Neural progenitor cell (in vitro differentiated cells): ENCODE results near the gene AHRR. TPM values are rescaled to one million over a fixed set of nuclear protein-coding genes. Genes with fewer than 3 reads are reported as not detected.
A peak's percentile ranks its signal among the peaks of the same experiment; 100 is the strongest.

Source experiments
- DNase-seq: peaks from one replicate; pipeline ENCODE4 v3.0.0-alpha.2; 2016; ENCODE audit warnings: low spot score
- H2AFZ ChIP-seq: fragments of 200-600 bp; sonication (generic); replicated peaks from 2 replicates; pipeline ENCODE4 v1.6.1; 2016; ENCODE audit warnings: antibody characterized with exemption
- H3F3A ChIP-seq: fragments of 200-600 bp; sonication (generic); 2 replicates; pipeline ENCODE4 v1.6.1; 2016; ENCODE audit warnings: antibody characterized with exemption, low read depth
- H3K27ac ChIP-seq: fragments of 200-600 bp; sonication (generic); 2 replicates; pipeline ENCODE4 v1.5.1; 2016; ENCODE audit warnings: mild to moderate bottlenecking
- H3K27me3 ChIP-seq: fragments of 200-600 bp; sonication (generic); 2 replicates; pipeline ENCODE4 v1.6.1; 2016; ENCODE audit warnings: mild to moderate bottlenecking, moderate library complexity
- H3K36me3 ChIP-seq: fragments of 200-600 bp; sonication (generic); 2 replicates; pipeline ENCODE4 v1.5.1; 2016
- H3K4me1 ChIP-seq: fragments of 200-600 bp; sonication (generic); 2 replicates; pipeline ENCODE4 v1.6.1; 2016; ENCODE audit warnings: mixed run types
- H3K4me2 ChIP-seq: fragments of 200-600 bp; sonication (generic); 2 replicates; pipeline ENCODE4 v1.6.1; 2016
- H3K4me3 ChIP-seq: fragments of 200-600 bp; sonication (generic); 2 replicates; pipeline ENCODE4 v1.5.1; 2016
- H3K79me2 ChIP-seq: fragments of 200-600 bp; sonication (generic); 2 replicates; pipeline ENCODE4 v1.6.1; 2016; ENCODE audit warnings: low read depth
- H3K9ac ChIP-seq: fragments of 200-600 bp; sonication (generic); 2 replicates; pipeline ENCODE4 v1.6.1; 2016
- H3K9me3 ChIP-seq: fragments of 200-600 bp; sonication (generic); 2 replicates; pipeline ENCODE4 v1.5.1; 2016; ENCODE audit warnings: low read depth
- H4K20me1 ChIP-seq: fragments of 200-600 bp; sonication (generic); 2 replicates; pipeline ENCODE4 v1.6.1; 2016; ENCODE audit warnings: low read depth
- H3K27ac Mint-ChIP-seq: 3 replicates; pipeline ENCODE4 v1.8.0; 2021; ENCODE audit warnings: mixed read lengths
- H3K27me3 Mint-ChIP-seq: 2 replicates; pipeline ENCODE4 v1.8.0; 2022; ENCODE audit warnings: low read depth, mild to moderate bottlenecking, inconsistent platforms, moderate library complexity, mixed read lengths; ENCODE audit not compliant: insufficient read depth
- H3K36me3 Mint-ChIP-seq: 3 replicates; pipeline ENCODE4 v1.8.0; 2021; ENCODE audit warnings: mixed read lengths
- H3K4me1 Mint-ChIP-seq: 3 replicates; pipeline ENCODE4 v1.8.0; 2021; ENCODE audit warnings: mixed read lengths
- H3K4me3 Mint-ChIP-seq: 3 replicates; pipeline ENCODE4 v1.8.0; 2021; ENCODE audit warnings: mild to moderate bottlenecking, moderate library complexity, mixed read lengths
- H3K9me3 Mint-ChIP-seq: 3 replicates; pipeline ENCODE4 v1.8.0; 2020; ENCODE audit warnings: mixed read lengths
- CTCF ChIP-seq: fragments of 200-600 bp; sonication (generic); IDR thresholded peaks from 2 replicates; pipeline ENCODE4 v1.5.1; 2017; ENCODE audit warnings: antibody characterized with exemption, mild to moderate bottlenecking
- EZH2 ChIP-seq: fragments of 200-600 bp; sonication (generic); IDR thresholded peaks from 2 replicates; pipeline ENCODE4 v1.6.1; 2017; ENCODE audit warnings: antibody characterized with exemption, mild to moderate bottlenecking, moderate library complexity
- EZH2phosphoT487 ChIP-seq: fragments of 200-600 bp; sonication (generic); IDR thresholded peaks from 2 replicates; pipeline ENCODE4 v1.6.1; 2017; ENCODE audit warnings: antibody characterized with exemption
- total RNA-seq: library from RNA; depleted of rRNA; stranded (reverse); fragments of >200 nt; gene quantifications from 2 replicates; pipeline ENCODE4 v1.2.3, GENCODE V29; 2015; ENCODE audit warnings: low replicate concordance

AHRR gene
- total RNA-seq, 1 donor from 2014 or later = 0.34 TPM

- Histone ChIP-seq H3K79me2 (no peaks in the 10 kb centered on the region), H3K36me3 (no peaks in the 10 kb centered on the region), H3F3A (no peaks in the 10 kb centered on the region), H3K9ac (no peak overlapping the region), H3K4me1 (peaks cover 7% of the 10 kb centered on the region), H3K27me3 (no peaks in the 10 kb centered on the region), H3K27ac (no peak overlapping the region), H3K4me2 (no peak overlapping the region), H3K9me3 (no peaks in the 10 kb centered on the region), H3K4me3 (no peak overlapping the region), H4K20me1 (no peaks in the 10 kb centered on the region), H2AFZ (no peak overlapping the region)
- Mint-ChIP-seq H3K4me1 (peaks cover 25% of the 10 kb centered on the region), H3K36me3 (no peaks in the 10 kb centered on the region), H3K27ac (no peak overlapping the region), H3K27me3 (peaks cover 11% of the 10 kb centered on the region), H3K9me3 (peaks cover 10% of the 10 kb centered on the region), H3K4me3 (no peak overlapping the region)
- no peak for DNase-seq
- TF ChIP-seq CTCF (no peak), EZH2 (no peak), EZH2phosphoT487 (no peak)
Measured at GRCh38 chr5:388266-389196, 67.0 kb downstream of the AHRR start.

- Mint-ChIP-seq H3K27me3 (peaks cover 11% of the 10 kb centered on the region), H3K27ac (no peak overlapping the region), H3K4me3 (no peak overlapping the region), H3K36me3 (no peaks in the 10 kb centered on the region), H3K9me3 (peaks cover 10% of the 10 kb centered on the region), H3K4me1 (peaks cover 29% of the 10 kb centered on the region)
- H3K79me2 ChIP-seq = no peaks in the 10 kb centered on the region
- peaks cover 7% of the 10 kb centered on the region for H3K4me1 ChIP-seq
- H3K4me3 ChIP-seq = no peak overlapping the region
- no peak for DNase-seq
- no peaks in the 10 kb centered on the region for H3K27me3 ChIP-seq
- H3K36me3 ChIP-seq = no peaks in the 10 kb centered on the region
- no peaks in the 10 kb centered on the region for H4K20me1 ChIP-seq
- no peak overlapping the region for H3K9ac ChIP-seq
- no peak for TF ChIP-seq EZH2
- TF ChIP-seq EZH2phosphoT487 = no peak
- TF ChIP-seq CTCF = no peak
- no peak overlapping the region for H3K4me2 ChIP-seq
- H3K9me3 ChIP-seq = no peaks in the 10 kb centered on the region
- H3F3A ChIP-seq = no peaks in the 10 kb centered on the region
- no peak overlapping the region for H2AFZ ChIP-seq
- no peak overlapping the region for H3K27ac ChIP-seq
Measured at GRCh38 chr5:389197-389821, 67.8 kb downstream of the AHRR start.

DNA sequence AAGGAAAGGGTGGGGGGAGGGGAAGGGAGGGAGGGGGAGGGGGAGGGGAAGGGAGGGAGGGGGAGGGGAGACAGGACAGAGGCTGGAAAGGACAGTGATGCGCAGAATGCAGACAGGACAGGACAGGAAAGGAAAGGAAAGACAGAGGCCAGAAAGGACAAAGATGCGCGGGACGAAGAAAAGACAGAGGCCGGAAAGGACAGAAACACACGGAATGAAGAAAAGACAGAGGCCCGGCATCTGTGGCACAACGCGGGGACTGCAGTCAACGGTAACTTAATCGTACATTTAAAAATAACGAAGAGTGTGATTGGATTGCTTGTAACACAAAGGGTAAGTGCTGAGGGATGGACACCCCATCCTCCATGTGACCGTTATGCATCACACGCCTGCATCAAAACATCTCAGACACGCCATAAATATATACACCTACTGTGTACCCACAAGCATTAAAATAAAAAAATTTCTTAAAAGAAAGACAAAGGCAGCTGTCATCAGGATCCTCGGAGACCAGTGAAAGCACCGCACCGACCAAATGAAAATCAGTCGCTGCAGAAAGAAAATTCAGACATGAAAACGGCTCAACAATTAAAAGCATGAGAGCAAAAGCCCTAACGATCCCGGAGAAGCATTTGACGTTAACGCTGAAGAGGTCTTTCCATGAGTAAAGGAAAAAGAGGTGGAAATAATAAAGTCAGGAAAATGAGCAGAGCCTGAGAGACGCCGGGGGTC lies 68.5 kb downstream of the AHRR start:
- Mint-ChIP-seq H3K27me3 (peaks cover 7% of the 10 kb centered on the region), H3K4me3 (no peak overlapping the region), H3K4me1 (peaks cover 29% of the 10 kb centered on the region), H3K9me3 (peaks cover 10% of the 10 kb centered on the region), H3K36me3 (no peaks in the 10 kb centered on the region), H3K27ac (peak overlapping the region; percentile 72)
- no peak overlapping the region for H3K27ac ChIP-seq
- DNase-seq = no peak
- H3K4me1 ChIP-seq = peaks cover 7% of the 10 kb centered on the region
- no peaks in the 10 kb centered on the region for H3K9me3 ChIP-seq
- H4K20me1 ChIP-seq = no peaks in the 10 kb centered on the region
- H3K79me2 ChIP-seq = no peaks in the 10 kb centered on the region
- no peaks in the 10 kb centered on the region for H3F3A ChIP-seq
- no peak overlapping the region for H3K4me2 ChIP-seq
- no peak overlapping the region for H2AFZ ChIP-seq
- no peak overlapping the region for H3K9ac ChIP-seq
- no peak overlapping the region for H3K4me3 ChIP-seq
- TF ChIP-seq EZH2 = no peak
- no peak for TF ChIP-seq EZH2phosphoT487
- no peak for TF ChIP-seq CTCF
- no peaks in the 10 kb centered on the region for H3K27me3 ChIP-seq
- no peaks in the 10 kb centered on the region for H3K36me3 ChIP-seq
